ELR (cell line): ENCODE measurements around the gene KCNH1.

Source experiments
- DNase-seq: peaks from one replicate; pipeline ENCODE4 v3.0.0-alpha.2; 2015; ENCODE audit warnings: low read depth

The KCNH1 gene

DNA sequence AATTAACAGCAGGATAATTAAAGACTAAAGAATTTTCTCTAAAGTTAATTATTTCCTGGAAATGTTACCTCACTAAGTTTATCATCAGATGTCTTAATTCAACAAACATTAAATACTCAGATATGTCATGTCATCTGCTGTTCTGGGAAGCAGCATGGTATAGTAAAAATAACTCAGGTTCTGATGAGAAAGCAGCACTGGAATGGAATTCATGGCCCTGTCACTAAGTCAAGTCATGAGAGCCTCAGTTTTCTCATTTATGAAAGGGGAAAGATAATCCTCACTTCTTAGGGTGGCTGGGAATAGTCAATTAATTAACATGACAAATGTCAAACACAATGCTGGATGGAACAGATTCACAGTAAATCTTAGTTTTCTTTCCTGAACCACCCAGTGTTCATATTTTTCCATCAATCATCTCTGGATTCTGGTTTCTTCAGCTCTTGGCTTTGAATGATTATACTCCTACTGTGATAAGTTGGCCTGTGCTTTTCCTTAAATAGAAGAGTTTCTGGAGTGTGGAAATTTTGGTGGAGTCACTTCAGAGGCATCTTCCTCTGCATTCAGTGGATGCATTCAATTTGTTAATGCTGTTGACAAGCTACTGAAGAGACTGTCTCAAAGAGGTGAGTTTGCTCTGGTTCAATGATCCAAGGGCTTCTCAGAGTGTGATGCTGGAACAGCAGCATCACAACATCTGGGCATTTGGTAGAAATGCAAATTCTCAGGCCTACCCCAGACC lies 319.4 kb downstream of the KCNH1 start:
- DNase-seq: no peak

DNA sequence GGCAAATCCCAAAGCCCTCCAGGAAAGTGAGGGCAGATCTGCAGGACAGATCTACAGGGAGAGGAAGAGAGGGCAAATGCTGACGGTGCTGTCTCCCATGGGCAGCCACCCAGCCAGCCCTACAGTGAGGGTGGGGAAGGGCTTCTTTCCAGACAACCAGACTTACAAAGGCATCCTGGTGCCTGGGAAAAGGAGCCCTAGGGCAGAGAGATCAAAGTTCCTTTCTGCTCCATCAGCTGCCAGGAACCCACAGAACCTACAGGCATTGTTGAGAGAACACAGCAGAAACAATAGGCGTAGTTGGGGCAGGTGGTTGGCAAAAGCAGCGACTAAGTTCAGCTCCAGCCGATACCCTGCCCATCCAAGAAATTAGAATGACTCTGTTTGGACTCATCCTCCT lies 332.4 kb downstream of the KCNH1 start:
- no peak for DNase-seq

DNA sequence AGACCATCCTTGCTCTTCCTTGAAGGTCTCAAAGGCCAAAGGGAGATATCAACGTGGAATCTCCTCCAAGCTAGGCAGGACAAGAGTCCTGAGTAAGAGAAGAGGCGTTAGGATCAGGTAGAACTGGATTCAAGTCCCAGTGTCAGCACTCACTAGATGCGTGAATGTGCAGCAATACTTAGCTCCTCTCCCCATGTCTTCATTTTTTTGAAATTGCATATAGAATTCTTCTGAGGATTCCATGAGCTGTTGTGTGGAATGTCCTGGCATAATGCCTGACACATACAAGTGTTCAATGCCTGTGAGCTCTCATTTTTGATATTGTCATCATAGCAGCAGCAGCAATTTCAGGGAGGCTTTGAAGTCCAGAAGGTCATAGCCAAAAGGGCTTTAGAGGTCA lies 333.2 kb downstream of the KCNH1 start:
- DNase-seq: no peak

DNA sequence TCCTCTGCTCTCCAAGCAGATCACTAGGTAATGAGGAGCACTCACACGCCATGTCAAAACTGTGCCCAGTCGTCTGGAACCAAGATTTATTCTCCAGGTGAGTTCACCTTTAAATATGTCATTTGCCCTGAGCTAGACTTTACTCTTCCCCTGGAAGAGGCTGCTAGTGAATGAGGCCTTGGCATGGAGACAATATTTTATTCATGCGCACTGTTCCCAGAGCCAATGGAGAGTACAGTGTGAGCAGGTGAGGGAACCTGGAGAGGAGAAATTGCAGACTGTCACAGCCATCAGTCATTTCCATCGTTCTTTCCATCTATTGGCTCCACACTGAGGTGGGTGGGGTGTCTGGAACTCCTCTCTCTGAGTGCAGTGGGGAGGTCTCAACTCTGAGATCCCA lies 333.6 kb downstream of the KCNH1 start:
- no peak for DNase-seq

DNA sequence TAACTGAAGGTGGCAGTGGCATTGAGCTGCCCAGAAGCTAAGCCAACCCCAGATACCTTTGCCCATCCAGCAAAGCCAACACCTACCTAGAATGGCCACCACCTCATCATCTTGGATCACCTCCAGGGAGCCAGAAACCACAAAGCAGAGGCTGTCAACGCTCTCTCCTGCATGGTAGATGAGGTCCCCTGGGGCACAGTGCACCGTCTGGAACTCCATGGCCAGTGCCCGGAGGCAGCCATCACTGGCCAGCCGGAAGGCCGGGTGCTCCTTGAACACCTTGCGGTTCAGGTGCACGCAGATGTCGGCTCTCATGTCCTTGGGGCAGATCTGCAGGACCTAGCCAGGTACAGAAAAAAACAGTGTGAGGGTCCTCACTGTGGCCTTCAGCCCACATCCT lies 336.5 kb downstream of the KCNH1 start:
- DNase-seq: no peak

DNA sequence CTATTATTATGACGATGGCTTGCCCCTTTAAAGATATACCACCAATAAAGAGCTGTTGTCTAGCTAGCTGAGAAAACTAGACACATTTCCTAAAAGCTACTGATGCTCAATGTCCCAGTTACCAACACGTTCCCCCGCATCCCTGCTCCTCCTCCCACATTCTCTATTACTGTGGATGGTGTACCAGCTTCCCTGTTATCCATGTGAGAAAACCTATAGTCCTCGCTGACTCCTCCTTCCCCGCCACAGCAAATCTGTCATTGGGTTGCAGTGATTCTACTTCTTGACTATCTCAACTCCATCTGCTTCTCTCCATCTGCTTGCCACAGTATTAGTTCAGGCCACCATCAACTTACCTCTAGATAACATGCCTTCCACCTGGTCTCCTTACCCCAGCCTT lies 337.5 kb downstream of the KCNH1 start:
- no peak for DNase-seq

DNA sequence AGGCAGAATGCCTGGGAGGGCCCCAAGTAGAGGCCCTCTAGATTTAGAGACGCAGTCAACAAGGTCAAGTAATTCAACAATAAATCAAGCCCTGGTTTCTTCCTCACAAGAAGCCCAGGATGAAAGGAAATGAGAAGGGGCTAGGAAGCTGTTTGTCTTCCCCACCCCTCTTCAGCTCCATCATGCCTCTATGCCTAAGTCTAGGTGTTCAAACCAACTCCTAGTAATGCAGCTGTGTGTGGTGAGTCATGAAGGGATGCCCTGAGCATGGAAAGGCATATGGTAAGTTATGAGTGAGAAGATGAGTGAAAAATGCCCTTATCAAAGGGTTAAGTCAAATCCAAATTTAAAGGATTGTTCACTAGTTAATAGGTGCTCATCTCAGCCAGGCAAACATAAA lies 339.5 kb downstream of the KCNH1 start:
- DNase-seq: no peak

DNA sequence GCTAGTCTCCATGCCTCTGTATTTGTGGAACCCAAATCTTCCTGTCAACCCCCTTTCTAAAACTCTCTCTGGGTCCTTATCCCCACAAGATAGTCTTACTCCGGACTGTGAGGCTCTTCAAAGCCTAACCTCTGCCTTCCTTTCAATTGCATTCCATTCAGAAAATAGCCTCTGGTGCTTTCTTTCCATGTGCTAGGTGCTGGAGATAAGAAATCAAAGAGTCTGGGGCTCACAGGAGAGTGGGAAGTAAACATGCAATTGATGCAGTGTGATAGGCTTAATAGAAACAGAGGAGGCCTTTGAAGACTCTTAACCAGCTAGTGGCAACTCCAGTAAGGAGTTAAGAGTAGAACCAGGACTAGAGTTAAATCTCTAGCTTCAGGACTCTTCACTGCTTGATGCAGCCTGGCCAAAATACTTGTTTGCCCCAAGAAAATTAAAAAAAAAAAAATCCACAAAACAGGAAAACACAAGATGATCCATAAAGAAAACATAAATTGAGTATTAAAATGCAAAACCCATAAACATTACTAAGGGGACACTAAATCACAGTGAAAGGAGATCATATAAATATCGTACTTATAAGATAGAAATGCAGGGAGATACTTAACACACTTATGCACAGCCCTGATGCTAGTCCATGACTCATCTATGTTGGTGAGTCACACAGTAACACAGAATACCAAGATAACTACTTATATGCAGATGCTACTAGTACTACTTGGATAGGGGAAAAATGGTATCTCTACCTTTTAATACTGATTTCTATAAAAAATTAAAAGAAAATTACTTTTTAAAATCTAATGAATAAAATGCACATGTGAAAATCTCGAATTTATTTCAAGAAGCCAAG lies 341.5 kb downstream of the KCNH1 start:
- peak; percentile 83 for DNase-seq

DNA sequence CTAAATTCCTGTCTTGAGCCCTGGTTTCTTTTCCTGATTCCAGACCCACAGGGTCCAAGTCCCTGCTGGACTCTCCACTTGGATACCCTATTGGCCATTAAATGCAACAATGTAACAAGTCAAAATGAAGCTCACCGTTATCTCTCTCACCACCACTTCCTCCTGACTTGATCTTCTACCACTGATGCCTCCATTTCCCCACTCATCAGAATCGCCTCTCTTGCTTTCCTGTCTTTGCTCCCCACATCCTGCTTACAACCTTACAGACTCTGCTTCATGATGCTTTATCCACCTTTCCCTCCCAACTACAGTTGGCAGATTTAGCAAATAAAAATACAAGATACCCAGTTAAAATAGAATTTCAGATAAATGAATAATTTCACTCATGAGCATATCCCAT lies 343.8 kb downstream of the KCNH1 start:
- no peak for DNase-seq

DNA sequence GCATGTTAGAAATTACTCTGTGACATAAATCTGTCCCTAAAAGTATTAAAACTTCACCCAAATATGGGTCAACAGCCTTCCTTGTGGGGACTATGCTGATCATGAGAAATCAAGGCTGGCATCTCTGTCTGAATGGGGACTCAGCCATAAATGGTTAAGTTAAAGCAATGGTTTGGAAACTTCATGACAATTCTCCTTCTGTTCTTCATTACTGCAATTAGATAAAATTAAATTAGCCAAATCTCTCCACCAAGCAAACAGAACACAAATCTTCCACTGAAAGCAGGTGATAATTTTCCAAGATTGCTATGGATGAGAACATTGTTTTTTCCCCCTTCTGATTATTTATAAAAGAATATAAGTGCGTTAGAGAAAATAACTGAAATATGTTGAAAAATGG lies 346.1 kb downstream of the KCNH1 start:
- DNase-seq: no peak

DNA sequence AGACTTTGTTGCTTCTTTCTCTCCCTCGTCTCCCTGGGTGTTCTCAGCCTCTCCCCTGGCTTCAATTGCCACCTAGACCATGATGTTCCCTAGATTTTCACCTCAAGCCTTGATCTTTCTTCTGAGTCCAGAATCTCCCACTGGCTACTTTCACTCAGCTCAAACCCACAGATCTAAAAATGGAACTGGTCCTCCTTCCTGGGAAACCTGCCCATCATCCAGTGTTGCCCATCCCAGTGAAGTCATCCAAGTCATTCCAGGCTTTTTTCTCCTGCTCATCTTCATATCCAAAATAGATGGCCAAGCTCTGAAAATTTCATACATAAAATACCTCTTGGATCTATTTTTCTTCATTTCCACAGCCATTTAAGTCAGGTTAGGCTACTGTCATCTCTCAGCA lies 347.4 kb downstream of the KCNH1 start:
- DNase-seq: no peak

DNA sequence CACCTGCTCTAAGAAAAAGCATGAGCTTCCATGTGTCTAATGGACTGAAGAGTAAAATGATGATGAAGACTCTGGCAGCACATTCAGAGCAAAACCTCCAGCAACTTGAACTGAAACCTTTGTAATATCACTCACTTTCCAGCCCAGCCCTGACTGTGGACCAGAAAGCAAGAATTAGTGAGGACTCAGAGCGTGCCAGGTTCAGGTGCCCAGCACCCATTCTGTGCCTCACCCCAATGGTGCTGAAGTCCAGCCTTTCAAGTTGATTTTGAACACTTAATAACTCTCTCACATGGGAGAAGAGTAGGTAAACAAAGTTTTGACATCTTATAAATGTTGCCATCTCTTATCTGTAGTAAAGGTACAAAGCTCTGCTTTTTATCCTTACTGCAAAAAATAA lies 350.0 kb downstream of the KCNH1 start:
- no peak for DNase-seq

DNA sequence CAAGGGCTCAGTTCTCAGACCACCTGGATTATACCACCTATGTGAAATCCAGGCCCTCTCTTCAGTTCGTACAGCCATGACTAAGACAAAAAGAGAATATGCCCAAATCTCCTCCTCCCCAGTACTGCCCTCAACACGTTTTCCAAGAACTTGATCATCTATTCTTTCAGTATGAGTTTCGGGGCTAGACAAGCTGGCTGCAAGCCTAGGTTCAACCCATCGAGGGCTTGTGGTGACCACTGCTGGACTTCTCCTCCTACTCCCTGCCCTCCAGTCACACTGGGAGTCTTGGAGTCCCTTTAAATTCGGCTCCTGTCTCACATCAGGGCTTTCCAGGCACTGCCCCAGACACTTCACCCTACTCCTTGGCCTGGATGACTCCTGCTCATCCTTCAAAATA lies 352.3 kb downstream of the KCNH1 start:
- no peak for DNase-seq

DNA sequence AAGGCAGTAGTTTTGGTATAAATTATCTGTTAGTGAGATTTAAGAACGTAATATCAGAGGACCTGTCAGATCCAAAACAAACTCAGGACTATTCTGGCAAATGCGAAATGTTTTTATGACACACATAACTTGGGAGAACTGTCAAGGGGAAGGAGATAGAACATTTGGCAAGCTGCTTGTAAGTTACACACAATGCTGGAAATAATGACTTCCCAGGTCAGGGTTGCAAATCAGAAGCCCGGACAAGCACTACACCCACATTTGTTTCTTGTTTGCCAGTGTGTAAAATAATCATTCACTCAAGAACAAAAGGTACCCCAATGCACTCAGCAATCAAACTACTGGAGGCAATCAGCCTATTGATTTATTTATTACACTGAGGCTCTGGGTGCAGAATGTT lies 354.7 kb downstream of the KCNH1 start:
- no peak for DNase-seq

DNA sequence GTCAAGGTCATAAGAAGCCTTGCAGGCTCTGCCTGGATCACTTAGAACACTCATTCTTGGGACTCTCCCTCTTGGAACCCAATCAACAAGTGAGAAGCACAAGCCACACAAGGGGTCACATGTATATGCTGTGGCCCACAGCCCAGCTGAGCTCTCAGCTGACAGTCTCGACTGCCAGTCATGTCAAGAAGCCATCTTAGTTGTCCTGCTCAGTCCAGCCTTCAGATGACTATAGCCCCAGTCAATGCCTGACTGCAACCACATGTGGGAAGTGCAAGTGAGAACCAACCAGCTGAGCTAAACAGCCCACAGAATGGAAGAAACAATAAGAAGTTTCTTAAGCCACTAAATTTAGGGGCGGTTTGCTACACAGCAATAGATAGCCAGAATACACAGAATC lies 356.0 kb downstream of the KCNH1 start:
- DNase-seq: no peak

DNA sequence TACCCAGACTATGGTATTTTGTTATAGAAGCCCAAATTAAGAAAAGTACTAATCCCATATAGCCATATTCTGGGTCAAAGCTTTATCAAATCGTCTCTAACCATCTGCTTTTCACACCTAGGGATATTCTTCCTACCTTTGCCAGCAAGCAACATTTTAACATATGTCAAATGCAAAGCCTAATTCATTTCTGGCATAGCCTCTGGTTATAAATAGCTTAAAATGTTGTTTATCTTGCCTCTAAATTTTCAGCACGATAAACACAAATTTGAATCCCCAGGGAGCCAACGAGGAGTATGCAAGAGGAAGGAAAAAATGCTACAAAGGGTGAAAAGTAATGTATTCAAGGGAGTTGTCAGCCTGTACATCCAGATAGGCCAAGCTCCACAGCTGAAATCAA lies 357.2 kb downstream of the KCNH1 start:
- no peak for DNase-seq

DNA sequence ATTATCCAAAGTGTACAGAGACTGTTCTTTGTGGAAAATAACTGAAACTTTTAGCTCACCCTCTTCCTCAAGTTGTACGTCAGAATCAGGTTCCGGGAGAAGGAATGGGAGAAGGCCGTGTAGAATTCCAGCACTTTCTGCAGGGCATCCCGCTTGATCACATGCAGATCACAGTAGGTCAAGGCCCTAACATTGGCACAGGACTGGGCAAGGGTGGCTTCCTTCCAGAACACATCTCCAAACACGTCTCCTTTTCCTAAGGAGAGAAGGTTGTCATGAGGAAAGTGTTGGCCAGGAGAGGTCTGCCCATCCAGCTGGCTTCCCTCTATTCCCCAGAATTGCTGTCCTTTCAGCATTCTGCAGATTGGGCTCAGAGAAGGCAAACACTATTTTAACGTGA lies 358.7 kb downstream of the KCNH1 start:
- DNase-seq: no peak

DNA sequence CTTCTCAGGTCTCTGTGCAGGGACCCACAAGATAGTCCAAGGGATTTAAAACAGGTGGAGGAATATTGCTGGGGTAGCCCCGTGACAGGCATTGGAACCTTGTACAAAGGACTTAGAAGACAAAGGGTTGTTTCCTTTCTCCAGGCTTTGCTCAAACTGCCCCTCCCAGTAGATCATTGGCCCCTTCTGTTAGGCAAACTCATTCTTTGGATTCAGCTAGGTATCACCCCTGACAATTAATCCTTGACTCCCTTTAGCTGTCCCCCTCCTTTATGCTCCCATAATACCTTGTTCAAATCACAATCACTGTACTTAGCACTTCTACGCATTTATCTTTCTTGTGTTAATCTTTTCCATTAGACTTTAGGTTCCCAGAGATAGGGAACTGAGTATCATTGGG lies 360.5 kb downstream of the KCNH1 start:
- no peak for DNase-seq

DNA sequence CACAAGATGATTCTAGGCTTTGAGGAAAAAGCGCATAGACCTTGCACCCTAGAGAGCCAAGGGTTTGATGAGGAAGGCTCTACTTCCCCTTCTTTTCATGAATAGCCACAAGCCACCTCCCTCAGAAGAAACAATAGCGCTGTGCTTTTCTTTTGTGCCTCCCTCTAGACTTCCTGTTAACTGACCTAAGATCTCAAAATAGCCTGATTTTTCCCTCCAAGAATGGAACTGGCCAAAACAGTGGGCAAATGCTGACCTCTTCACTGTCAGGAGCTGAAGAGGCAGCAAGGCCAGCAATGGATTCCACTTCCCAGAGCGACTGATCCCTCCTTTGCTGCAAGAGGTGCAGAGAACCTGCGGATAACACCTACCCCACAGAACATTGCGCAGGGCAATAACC lies 362.8 kb downstream of the KCNH1 start:
- DNase-seq: no peak

DNA sequence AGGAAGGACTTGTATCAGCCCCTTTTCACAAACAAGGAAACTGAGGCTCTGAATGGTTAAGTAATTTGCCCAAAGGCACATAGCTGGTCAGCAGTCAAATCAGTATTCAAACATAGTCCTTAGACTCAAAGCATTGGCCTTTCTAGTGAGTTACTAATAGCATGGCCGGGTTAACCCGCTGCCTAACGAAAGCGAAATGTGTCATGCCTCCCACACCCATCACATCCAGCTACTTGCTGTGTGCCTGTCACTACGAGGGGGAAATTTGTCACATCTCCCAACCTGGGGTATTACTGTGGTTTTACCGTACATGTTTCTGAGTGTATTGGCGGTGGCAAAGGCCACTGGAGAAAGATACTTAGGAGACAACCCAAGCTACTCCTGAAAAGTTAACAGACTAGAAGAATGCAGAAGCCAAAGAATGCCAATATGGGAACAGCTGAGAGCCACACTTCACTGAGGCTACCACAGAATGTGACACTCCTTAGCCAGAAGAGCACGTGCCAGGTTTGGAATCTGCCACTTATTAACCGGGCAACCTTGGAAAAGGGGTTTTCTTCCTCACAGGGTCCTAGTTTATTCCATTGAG lies 363.5 kb downstream of the KCNH1 start:
- no peak for DNase-seq

DNA sequence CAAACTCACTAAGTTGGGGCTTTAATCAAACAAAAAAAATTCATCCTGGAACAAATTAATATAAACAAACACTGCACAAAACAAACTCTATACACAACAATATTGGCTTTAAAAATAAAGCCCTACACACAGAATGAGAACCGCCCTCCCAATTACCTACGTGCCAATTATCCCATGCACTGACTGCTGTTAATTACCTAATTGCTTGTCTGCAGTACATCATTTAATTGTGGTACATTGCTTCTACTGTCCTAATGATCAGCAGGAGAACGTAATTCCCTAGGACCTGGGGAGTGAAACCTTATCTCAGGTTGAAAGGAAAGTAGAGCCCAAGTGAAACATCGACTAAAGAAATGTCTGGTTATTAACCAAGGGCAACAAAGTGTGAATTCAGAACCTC lies 364.5 kb downstream of the KCNH1 start:
- DNase-seq: no peak

DNA sequence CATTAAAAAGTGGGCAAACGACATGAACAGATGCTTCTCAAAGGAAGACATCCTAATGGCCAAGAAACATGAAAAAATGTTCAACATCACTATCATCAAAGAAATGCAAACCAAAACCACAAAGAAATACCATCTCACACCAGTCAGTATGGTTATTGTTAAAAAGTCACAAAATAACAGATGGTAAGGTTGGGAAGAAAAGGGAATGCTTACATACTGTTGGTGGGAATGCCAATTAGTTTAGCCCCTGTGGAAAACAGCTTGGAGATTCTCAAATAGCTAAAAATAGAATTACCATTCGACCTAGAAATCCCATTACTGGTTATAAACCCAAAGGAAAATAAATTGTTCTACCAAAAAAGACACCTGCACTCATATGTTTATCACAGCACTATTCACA lies 369.4 kb downstream of the KCNH1 start:
- DNase-seq: no peak

DNA sequence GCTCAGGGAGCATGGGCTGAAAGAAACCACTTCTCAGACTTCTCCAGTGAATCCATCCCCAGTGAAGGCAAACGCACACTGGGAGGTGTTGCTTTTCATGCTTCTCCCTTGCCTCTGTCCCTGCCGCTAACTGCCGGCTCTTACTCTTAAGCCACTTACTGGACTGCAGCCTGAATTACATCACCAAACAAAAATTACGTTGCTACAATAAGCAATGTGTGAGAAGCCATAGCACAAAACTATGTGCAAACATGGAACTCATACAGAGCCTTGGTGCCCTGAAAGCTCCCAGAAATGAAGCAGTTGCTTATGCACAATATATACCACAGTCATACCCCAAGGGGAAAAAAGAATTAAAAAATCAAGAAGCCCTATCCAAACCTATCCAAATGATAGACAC lies 375.2 kb downstream of the KCNH1 start:
- DNase-seq: no peak
